Dedifferentiated amniotic fluid mesenchymal stem cell (primary cell): ENCODE results near the gene CDH23.

Source experiments
- DNase-seq: peaks from one replicate; pipeline ENCODE4 v3.0.0-alpha.2; 2016; ENCODE audit errors: extremely low spot score

CDH23 gene

GRCh38 chr10:71467161-71467560 lies 70.4 kb downstream of the CDH23 start:
- DNase-seq = no peak

DNA sequence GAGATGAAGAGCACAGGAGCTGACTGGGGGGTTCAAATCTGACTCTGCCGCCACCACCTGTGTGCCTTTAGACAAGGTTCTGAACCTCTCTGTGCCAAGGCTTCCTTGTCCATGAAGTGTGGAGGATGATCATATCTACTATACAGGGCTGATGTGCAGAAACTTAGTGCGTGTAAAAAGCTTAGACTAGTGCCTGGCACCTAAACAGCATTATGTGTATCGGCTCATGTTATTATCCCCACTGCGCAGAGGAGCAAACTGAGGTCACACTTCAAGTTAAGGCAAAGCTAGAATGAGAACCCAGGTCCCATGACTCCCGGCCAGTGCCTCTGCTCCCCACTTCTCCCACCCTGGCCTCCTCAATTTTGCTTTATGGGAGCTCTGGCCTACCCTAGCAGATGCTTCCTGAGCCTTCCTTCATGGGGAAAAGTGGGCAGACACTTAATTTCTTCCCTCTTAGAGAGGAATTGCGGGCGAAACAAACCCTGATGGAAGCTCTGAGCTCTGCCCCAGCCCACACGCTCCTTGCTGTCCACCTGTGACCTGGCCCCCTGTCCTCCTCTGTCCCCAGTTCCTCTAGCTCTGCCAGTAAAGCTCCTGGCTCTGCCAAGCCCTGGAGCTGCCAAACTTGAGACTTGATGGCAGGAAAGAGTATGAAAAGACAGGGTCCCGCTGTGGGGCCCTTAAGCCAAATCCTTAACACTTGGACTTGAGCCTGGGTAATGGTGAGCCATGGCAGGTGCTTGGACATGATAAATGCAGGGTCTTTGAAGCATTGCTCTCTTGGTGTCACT lies 71.0 kb downstream of the CDH23 start:
- DNase-seq = no peak

DNA sequence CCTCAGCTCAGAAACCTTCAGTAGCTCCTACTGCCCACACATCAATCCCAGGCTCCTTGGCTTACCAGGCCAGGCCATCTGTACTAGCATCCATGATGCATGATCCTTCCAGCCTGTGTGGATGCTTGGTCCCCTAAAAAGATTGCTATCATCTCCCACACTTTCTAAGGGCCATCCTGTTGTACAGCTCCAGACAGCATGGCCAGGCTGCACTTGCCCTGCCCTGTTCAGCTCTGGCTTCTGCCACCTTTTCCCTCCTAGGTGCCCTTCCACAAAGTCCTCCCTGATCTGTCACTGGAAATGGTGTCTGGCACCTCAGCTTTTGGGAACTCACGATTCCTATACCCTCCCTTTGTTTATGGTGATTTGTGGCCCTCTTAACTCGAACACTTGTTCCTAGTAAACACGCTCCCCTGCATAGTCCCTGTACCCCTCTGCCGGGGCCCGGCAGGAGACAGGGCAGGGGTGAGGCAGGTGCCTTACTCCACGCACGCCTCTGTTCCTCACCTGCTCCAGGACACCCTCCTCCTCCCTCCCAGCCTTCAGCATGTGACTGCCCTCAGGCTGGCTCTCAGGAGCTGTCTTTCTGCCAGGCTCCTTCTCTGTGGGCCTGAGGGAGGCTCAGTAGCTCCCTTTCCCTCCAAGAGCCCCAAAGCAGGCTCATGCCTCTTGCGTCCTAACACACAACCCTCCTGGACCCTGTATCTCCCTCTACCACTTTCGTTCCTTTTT lies 71.8 kb downstream of the CDH23 start:
- DNase-seq = no peak

- DNase-seq = no peak
Measured at GRCh38 chr10:71471006-71471405, 74.3 kb downstream of the CDH23 start.

DNA sequence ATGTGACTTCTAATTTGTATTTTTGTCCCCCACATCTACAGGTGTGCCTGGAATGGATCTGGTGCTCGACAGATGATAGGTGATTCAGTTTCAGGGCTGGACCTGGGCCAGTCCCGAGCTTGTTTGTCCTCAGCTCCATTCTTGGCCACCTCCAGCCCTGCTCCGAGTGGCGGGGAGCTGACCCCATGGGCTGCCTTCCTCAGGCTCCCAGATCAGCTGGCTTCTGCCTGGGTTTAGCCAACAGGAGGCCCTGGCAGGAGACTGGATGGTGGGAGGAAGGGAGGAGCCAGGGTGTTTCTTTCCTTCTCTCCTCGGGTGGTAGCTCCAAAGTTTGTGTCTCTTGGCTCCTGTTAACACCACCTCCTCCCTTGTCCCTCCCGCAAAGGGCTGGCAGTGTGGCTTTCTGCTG lies 75.2 kb downstream of the CDH23 start:
- no peak for DNase-seq

DNA sequence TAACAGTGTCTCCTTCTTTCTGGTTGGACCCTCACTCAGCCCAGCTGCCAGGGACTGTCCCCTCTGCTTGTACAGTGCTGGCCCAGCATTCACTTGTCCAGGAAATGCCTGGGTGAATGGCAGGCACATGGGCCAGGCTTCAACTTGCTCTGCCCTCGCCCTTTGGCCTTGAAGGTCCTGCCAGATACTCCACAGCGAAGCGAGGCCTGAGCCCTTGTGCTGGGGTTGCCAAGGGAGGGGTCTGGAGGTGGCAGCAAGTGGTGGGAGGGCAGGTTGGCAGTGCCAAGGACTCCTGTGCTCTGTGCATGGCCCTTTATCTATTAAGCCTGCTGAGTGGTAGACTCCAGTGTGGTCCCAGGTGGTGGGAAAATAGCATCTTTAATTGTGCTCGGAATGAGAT lies 75.7 kb downstream of the CDH23 start:
- DNase-seq = no peak

- no peak for DNase-seq
Measured at GRCh38 chr10:71472912-71473311, 76.2 kb downstream of the CDH23 start.

DNA sequence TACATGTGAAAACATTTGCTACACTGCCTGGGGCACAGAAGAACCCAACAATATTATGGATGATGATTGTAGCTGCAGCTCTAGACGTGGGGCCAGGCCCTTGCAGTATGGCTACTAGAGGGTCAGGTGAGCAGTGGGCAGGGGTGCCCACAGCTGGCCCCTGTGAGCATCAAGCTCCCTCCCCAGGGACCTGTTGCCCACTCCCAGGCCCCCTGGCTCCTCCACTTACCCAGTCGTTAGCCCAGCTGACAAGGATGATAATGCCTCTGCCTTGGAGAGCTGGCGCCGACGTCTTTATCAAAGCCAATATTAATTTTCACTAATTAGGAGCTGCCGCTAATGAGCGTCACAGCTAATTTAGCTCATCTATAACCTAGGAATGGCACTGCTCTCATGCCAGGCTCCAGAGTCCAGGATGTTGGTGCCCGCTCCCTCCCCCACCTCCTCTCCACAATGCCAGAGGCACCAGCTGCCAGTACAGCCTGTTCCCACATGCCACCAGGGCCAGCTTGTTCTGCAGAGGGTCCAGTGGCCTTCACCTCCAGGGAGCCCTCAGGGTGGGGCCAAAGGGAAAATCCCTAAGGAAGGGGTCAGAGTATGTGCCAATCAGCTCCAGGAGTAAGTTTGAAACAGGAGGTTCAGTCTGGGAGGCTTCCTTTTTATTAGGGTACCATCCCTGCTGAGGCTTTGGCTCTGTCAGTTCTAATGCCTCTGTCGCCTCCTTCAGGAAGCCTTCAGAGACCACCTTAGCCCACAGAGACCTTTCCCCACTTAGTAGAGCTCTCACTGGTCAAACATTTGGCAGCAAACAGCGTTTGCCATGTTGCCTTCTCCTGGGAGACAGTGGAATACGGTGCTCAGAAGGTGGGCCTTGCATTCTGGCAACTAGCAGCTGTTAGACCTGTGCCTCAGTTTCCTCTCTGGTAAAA lies 77.2 kb downstream of the CDH23 start:
- no peak for DNase-seq

DNA sequence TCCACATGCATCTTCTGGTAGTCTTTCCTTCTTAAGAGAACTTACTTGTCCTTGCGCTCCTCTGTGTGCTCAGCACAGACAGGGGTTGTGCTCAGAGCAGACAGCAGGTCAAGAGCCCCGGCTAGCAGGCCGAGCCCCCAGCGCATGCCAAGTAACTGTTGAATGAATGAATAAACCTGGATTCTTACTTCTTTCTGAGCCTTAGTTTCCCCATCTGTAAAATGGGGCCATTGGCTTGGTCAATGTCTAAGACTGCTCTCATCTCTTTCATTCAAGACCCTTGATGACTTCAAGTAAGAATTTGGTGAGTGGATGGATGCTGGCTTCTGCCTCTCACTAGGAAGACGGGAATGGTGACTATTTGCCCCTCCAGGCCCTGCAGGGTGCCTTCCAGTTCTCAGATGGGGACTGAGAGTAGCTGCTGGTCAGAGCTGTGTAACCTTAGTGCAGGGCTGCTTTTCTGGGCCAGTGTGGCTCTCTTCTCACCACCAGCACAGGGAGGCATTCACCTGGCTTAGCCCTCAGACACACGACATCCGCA lies 78.1 kb downstream of the CDH23 start:
- DNase-seq = no peak

- no peak for DNase-seq
Measured at GRCh38 chr10:71475243-71475871, 78.6 kb downstream of the CDH23 start.

DNA sequence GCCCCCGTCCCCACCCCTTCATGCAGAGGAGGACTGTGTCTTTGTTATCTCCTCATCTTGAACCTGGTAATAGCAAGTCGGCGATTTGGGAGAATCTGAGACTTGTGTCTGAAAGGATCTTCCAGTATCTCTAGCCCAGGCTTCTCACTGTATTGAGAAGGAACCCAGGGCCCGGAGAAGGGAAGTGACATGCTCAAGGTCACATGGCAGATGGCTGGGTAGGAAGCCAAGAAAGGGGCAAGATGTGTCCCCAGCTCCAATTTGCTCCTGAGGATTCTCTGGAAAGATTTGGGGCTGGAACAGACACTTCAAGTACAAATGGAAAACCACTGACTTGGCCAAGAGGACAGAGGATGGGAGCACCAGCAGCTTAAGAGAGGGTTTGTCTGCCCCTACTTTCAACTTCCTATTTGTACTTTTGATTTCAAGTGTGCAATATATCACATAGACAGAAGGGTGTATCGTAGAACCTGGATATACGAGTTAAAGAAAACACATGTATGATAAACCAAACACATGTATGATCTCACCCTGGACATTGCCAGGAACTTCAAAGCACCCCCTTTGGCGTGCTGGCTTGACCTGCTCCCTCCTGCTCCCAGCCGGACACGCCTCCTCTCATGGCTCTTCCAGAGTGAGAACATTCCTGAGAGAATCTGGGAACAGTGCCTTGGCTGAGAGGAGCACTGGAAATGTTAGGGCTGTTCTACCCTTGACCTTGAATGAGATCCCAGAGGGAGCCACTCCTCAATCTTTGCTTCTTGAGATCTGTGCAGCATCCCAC lies 79.7 kb downstream of the CDH23 start:
- no peak for DNase-seq

DNA sequence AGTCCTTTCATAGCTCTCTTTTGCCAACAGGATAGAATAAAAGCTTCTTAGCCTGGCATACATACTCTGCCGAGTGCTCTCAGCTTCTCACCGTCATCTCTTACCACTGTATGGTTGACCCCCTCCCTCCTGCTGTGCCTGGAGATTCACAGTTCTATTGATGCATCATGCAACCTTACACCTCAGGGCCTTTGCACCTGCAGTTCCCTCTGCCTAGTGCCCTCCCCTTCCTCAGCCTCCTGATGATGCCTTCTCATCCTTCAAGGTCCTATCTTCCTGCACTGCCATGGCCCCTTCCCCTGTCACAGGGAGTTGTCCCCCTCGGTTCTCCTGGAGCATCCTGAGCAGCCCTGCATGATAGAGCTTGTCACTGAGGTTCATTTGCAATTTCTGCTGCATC lies 81.5 kb downstream of the CDH23 start:
- DNase-seq = no peak

DNA sequence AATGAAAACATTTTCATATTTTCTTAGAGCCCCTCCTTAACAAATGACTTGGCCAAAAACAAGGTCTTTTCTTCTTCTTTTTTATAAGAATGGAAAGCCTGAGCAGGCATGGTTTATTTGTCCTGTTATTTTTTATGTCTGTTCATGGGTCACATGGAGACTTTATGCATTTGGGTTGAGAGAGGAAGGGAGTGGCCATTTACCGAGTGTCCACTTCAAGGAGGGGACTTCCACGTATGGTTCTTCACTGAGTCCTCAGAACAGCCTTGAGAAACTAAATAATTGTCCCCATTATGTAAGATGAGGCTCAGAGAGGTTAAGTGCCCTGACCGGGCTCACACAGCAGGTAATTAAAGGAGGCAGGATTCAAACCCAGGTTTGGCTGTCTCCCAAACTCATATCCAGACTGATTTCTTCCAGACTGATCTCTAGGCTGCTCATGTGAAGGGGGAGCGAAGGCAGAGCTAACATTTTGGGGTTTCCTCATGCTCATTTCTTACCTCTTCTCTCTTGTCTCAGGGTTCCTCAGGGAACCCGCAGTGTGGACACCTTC lies 82.2 kb downstream of the CDH23 start:
- no peak for DNase-seq

DNA sequence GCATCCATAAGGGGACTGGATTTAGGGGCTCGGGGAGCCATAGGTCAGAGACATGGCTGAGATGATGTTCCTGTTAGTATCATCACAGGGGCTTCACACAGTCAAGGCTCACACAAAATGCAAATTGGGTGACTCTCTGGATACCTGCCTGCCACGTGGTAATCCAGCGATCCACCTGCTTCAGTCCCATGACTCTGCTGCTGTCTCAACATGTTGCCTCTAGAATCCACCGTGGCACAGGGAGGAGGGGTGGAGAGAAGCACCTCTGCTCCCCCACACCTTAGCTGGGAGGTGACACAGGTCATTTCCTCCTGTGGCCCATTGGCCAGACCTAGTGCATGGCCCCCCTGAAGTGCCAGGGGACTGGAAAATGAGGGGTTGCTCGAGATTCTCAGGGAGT lies 83.1 kb downstream of the CDH23 start:
- DNase-seq = no peak

GRCh38 chr10:71480662-71481061 lies 83.9 kb downstream of the CDH23 start:
- DNase-seq = no peak

DNA sequence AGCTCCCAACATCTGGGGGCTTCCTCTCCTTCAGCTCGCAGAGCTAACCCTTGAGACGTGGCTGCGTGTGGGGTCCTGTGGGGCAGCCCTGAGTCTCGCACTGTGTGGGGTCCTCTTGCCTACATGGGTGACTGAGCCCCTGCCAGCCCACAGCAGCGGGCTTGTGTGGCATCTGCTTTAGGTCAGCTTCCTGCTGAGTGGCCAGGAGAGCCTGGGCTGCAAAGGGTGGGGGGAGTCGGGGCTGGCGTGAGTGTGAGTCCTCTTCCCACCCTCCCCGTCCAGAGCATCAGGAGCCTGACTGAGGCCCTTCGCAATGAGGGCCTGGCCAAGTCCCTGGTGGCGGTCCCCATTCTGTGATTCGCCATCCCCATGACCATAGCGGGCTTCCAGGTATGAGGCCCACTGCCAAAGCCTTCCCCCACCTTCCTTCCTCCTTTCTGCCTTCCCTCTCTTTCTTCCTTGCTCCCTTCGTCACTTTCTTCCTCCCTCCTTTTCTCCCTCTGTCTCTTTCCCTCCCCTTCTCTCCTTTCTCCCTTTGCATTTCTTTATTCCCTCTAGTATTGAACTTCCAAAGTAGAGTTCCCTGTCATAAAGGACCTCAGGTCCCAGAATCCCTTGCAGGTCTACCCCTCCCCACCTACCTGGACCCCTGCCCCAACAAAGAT lies 85.2 kb downstream of the CDH23 start:
- DNase-seq = no peak

DNA sequence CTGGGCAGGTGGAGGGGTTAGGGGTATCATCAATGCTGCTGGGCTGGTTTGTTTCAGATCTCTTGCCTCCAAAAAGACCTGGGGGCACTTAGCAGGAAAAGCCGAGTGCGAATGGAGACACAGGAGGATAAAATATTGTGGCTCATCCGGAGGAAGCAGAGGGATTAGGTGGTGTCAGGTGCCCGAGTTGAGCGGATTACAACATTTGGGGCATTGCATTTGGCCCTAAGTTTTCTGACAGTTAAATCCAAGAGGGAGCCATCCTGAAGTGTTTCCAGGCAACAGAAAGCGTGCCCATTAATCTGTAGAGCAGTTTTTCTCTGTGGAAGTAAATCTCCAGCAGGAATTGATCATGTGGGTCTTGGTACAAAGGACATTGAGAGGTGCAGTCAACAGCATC lies 85.9 kb downstream of the CDH23 start:
- DNase-seq = no peak

DNA sequence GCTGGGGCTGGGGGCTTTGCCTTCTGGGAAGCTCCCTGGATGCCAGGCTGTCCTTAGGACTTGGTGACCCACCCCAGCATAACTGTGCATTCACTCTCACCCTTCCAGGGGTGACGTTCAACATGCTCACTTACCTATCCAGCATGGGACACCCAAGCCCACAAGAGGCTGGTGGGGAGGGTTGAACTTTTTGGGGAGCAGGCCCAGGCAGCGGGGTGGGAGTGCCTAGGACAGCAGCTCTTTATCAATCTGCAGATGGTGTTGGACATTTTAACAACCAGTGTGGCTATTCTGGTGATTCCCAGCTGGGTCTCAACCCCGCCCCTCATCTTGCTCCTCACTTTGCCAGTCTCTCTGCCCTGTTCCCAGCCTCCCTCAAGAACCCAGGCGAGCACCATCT lies 86.4 kb downstream of the CDH23 start:
- no peak for DNase-seq

DNA sequence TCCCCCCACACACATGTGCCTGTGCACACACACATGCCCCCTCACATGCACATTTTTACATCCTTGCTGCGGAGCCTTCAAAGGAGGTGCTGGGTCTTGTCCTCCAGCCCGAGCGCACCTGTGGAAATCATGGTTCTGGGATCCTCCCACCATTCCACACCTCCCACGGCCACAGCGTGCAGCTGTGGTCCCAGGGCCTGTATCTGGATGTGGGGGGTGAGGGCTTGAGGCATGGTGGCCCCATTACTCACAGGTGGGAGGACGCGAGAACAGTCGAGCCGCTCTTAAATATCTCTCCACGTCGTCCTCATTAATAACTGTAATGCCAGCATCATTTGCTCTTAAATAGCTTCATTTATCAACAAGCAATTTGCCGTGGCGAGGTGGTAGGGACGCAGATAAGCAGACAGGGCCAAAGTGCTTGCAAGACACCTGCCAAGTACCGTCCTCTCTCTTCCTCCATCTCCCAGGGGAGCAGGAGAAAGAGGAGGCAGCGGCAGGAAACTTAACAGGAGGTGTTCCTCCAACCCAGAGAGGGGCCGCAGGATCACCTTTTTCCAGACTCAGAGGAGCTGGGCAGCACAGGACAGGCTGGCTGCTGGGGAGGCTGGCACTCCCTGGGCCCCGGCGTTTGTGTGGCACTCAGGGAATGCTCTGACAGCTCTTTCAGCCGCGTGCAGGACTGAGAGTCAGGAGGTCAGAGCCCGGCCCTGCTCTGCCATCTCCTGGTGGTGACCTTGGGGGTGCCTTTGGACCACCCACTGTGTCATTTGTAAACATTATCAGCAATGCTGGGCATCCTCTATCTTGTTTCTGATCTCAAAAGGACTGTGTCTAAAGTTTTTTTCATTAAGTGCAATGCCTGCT lies 87.4 kb downstream of the CDH23 start:
- no peak for DNase-seq
